HG03521 (cell line): ENCODE measurements around the gene CYB561D2.

Experiments used
- ATAC-seq: cut with Tn5 transposase; IDR thresholded peaks from one replicate; pipeline ENCODE4 v1.9.1; 2021; ENCODE audit warnings: mild to moderate bottlenecking, moderate library complexity; ENCODE audit not compliant: unreplicated experiment

Gene CYB561D2

GRCh38 chr3:50385754-50386153, 35.1 kb downstream of the CYB561D2 start:
- ATAC-seq: no peak

GRCh38 chr3:50388016-50388719, 37.5 kb downstream of the CYB561D2 start:
- ATAC-seq: no peak

- ATAC-seq: no peak
Observed at GRCh38 chr3:50388720-50389413, 38.2 kb downstream of the CYB561D2 start.

- ATAC-seq: no peak
Observed at GRCh38 chr3:50389414-50389767, 38.7 kb downstream of the CYB561D2 start.

- no peak for ATAC-seq
Observed at GRCh38 chr3:50390508-50391224, 40.0 kb downstream of the CYB561D2 start.

- ATAC-seq: no peak
Observed at GRCh38 chr3:50392101-50392715, 41.5 kb downstream of the CYB561D2 start.

- ATAC-seq: no peak
Observed at GRCh38 chr3:50393061-50393460, 42.4 kb downstream of the CYB561D2 start.

- no peak for ATAC-seq
Observed at GRCh38 chr3:50395070-50395860, 44.6 kb downstream of the CYB561D2 start.

GRCh38 chr3:50396502-50396901, 45.8 kb downstream of the CYB561D2 start:
- no peak for ATAC-seq

GRCh38 chr3:50401978-50402595, 51.4 kb downstream of the CYB561D2 start:
- ATAC-seq: no peak
